Prostate gland (tissue), 2 donors: ENCODE measurements around the gene ASMT. TPM values are rescaled to one million over a fixed set of nuclear protein-coding genes. Genes with fewer than 3 reads are reported as not detected.

Experiments
- DNase-seq: peaks from one replicate; pipeline ENCODE4 v3.0.0-alpha.2; 2019; ENCODE audit warnings: low spot score
- H3K27ac ChIP-seq, 2 donors: fragments of 200-600 bp; sonication (generic); 2 replicates each; pipeline ENCODE4 v1.5.1; 2017 to 2019
- H3K27me3 ChIP-seq: fragments of 200-600 bp; sonication (generic); replicated peaks from 2 replicates; pipeline ENCODE4 v1.5.1; 2019; ENCODE audit not compliant: insufficient read depth
- H3K36me3 ChIP-seq, 2 donors: fragments of 200-600 bp; sonication (generic); 1 replicate in 1 of 2; 2 replicates in 1 of 2; pipeline versions ENCODE4 v1.5.1 to v1.8.1; 2017 to 2019
- H3K4me1 ChIP-seq: fragments of 200-600 bp; sonication (generic); replicated peaks from 2 replicates; pipeline ENCODE4 v1.5.1; 2019
- H3K4me3 ChIP-seq, 2 donors: fragments of 200-600 bp; sonication (generic); 2 replicates each; pipeline ENCODE4 v1.5.1; 2017 to 2019
- H3K9me3 ChIP-seq: fragments of 200-600 bp; sonication (generic); 2 replicates; pipeline ENCODE4 v1.5.1; 2017
- CTCF ChIP-seq, 4 experiments: fragments of 200-600 bp in 2 of 4; fragments of 450-650 bp in 2 of 4; sonication (generic) in 2 of 4; IDR thresholded peaks; 1 replicate in 3 of 4; 2 replicates in 1 of 4; pipeline ENCODE4 v1.5.1; 2016 to 2019; ENCODE audit warnings: antibody characterized with exemption in 4 of 4, mild to moderate bottlenecking in 2 of 4, moderate library complexity in 2 of 4
- POLR2A ChIP-seq: fragments of 450-650 bp; IDR thresholded peaks from one replicate; pipeline ENCODE4 v1.6.1; 2016; ENCODE audit warnings: antibody characterized with exemption, mild to moderate bottlenecking
- POLR2AphosphoS5 ChIP-seq: sonication (generic); formaldehyde crosslinking; IDR thresholded peaks from one replicate; pipeline ENCODE4 v1.6.1; 2017; ENCODE audit warnings: antibody characterized with exemption
- WGBS: methylation state at CpG from one replicate; pipeline ENCODE4 v1.1.5; 2018; 5-methylcytosine and 5-hydroxymethylcytosine counted together
- intact Hi-C: fragments of 100-400 bp; cut with DNase I; formaldehyde crosslinking; loops from one replicate; pipeline ENCODE4 v1.14.2; 2022
- total RNA-seq, 2 donors: library from RNA; depleted of rRNA; stranded (reverse); fragments of >200 nt; gene quantifications; one replicate each; pipeline ENCODE4 v1.1.0, GENCODE V29; 2016

The ASMT gene
- total RNA-seq, 2 donors from 2014 or later: 1.0 TPM; not detected in 1

DNA sequence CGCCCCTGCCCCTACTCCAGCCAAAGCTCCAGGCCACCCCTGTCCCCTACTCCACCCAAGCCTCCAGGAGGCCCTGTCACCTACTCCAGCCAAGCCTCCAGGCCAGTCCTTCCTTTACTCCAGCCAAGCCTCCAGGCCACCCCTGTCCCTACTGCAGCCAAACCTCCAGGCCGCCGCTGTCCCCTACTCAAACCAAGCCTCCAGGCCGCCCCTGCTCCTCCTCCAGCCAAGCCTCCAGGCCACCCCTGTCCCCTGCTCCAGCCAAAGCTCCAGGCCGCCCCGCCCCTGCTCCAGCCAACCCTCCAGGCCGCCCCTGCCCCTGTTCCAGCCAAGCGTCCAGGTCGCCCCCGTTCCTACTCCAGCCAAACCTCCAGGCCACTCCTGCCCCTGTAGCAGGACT lies 5.1 kb upstream of the ASMT start:
- no peaks in the 10 kb centered on the region for H3K36me3 ChIP-seq
- intact Hi-C loops: no loop called here
- H3K9me3 ChIP-seq: no peaks in the 10 kb centered on the region
- WGBS: 87% methylated on average over 10 of the region's 10 CpGs
- no peaks in the 10 kb centered on the region for H3K27me3 ChIP-seq
- H3K27ac ChIP-seq: no peak overlapping the region
- no peak overlapping the region for H3K4me3 ChIP-seq
- H3K4me1 ChIP-seq: no peaks in the 10 kb centered on the region
- DNase-seq: no peak
- TF ChIP-seq CTCF (IDR thresholded peaks at IDR 0.05): no peak
- no peak for TF ChIP-seq POLR2AphosphoS5
- TF ChIP-seq POLR2A: no peak

- Histone ChIP-seq H3K27me3 (no peaks in the 10 kb centered on the region), H3K9me3 (no peaks in the 10 kb centered on the region), H3K4me1 (no peaks in the 10 kb centered on the region), H3K4me3 (no peak overlapping the region), H3K27ac (no peak overlapping the region), H3K36me3 (no peaks in the 10 kb centered on the region)
- intact Hi-C loops: no loop called here
- TF ChIP-seq POLR2A: no peak
- TF ChIP-seq POLR2AphosphoS5: no peak
- TF ChIP-seq CTCF (IDR thresholded peaks at IDR 0.05): no peak
- DNase-seq: no peak
- 75% methylated on average over 15 of the region's 15 CpGs for WGBS
Observed at GRCh38 chrX:1610166-1610565, 4.7 kb upstream of the ASMT start.

DNA sequence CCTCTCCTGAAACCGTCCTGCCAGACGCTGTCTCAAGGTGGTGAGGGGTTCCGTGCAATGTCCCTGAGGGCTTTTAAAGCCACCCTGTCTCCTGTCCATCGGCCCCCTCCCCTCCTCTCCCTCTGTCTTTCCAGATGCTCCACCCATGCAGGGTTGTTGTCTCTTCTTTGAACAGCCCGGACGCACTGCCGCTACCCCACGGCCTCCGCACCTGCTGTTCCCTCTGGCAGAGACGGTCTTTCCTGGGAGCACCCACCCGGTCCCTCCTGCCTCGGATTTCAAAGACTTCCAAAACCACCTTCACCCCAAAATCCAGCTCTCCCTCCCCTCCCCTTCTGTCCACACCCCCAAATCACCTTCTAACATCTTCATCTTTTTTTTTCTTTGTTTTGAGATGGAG lies 4.1 kb upstream of the ASMT start:
- WGBS: 88% methylated on average over 12 of the region's 12 CpGs

GRCh38 chrX:1612641-1613286 lies 2.1 kb upstream of the ASMT start:
- intact Hi-C loops: no loop called here
- WGBS: 81% methylated on average over 5 of the region's 5 CpGs

More for the DNA sequence above, 4.1 kb upstream of the ASMT start:
- no peak overlapping the region for H3K4me3 ChIP-seq
- TF ChIP-seq CTCF (IDR thresholded peaks at IDR 0.05): no peak
- TF ChIP-seq POLR2AphosphoS5: no peak
- no peak for TF ChIP-seq POLR2A
- DNase-seq: no peak
- no peak overlapping the region for H3K27ac ChIP-seq
- no peaks in the 10 kb centered on the region for H3K9me3 ChIP-seq
- H3K27me3 ChIP-seq: no peaks in the 10 kb centered on the region
- no peaks in the 10 kb centered on the region for H3K4me1 ChIP-seq
- no peaks in the 10 kb centered on the region for H3K36me3 ChIP-seq
- intact Hi-C loops: no loop called here

More at GRCh38 chrX:1612641-1613286, 2.1 kb upstream of the ASMT start:
- Histone ChIP-seq H3K9me3 (no peaks in the 10 kb centered on the region), H3K36me3 (no peaks in the 10 kb centered on the region), H3K4me3 (no peak overlapping the region), H3K27me3 (no peaks in the 10 kb centered on the region), H3K4me1 (no peaks in the 10 kb centered on the region), H3K27ac (no peak overlapping the region)
- no peak for DNase-seq
- no peak for TF ChIP-seq POLR2AphosphoS5
- no peak for TF ChIP-seq POLR2A
- no peak for TF ChIP-seq CTCF (IDR thresholded peaks at IDR 0.05)
